ENCODE measurements around the gene MRPS31. TPM values are rescaled to one million over a fixed set of nuclear protein-coding genes. Genes with fewer than 3 reads are reported as not detected.
"Not testable (repeated sequence)": the region's sequence is repeated elsewhere in the genome, so short reads cannot be mapped to it uniquely, and the experiment has no call there.

Gene MRPS31
- total RNA-seq, 1 experiment from 2014 or later = 26.1 TPM

DNA sequence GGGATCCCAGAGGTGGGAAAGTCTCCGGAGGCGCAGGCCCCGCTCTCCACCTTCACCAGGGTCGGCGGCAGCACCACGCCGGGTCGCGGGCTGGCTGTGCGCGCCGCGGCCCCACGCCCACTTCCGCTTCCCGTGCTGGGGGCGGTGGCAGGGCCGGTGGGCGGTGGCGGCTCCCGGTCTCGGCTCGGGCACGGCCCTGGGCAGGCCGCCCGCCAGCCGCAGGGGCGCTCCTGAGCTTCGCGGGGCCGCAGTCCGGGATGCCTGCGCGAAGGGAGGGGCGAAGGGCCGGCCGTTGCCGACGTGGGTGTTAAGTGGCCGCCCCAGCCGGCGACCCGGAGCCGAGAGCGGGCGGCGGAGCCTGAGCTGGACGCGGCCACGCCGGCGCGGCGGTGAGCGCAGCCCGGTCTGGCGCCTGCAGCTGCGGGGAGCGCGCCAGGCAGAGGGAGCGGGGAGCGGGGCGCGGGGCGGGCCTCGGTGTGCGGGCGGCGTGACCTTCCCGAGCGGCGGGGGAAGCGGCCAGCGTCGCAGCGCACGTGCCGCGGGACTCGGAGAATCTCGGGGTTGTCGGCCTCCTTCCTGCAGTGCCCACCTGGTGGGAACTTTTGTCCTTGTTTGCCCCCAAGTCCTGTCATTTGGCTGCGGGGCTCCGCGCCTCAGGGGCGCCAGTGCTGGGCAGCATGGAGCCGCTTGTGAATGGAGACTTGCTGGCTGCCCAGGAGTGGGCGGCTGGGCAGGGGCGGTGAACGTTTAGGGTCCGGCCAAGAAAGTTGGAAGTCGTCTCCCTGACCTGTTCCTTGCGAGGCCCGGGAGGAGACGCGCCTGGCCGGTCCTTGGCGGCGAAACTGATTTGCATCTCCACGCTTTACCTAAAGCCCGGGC is 18.5 kb upstream of the MRPS31 start, which contains the start of gene SLC25A15:
SLC25A15 (plus strand) TSS at position 337 of the 879 bp plus-strand sequence. CDS start 3,616 bp downstream, outside the sequence.
- DNase-seq (ENCODE audit: low spot score) = peak; percentile 50

DNA sequence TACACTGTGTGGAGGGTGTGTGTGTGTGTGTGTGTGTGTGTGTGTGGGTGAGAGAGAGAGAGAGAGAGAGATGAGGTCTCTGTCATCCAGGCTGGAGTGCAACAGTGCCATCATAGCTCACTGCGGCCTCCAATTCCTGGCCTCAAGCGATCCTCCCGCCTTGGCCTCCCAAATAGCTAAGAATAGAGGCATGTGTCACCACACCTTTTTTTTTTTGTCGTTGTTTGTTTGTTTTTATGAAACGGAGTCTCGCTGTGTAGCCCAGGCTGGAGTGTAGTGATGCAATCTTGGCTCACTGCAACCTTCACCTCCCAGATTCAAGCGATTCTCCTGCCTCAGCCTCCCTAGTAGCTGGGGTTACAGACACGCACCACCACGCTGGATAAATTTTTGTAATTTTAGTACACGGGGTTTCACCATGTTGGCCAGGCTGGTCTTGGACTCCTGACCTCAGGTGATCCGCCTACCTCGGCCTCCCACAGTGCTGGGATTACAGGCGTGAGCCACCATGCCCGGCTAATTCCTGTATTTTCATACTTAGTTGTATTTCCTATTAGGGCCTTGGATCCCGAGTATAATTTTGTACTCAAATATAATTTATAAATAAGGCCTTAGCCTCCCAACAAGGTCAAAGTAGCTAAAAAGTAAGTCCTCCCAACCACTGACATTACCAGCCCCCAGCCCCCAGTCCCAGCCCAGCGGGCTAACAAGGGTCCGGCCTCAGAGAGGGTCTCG is 17.7 kb upstream of the MRPS31 start:
- DNase-seq (ENCODE audit: low spot score) = peak; percentile 2

DNA sequence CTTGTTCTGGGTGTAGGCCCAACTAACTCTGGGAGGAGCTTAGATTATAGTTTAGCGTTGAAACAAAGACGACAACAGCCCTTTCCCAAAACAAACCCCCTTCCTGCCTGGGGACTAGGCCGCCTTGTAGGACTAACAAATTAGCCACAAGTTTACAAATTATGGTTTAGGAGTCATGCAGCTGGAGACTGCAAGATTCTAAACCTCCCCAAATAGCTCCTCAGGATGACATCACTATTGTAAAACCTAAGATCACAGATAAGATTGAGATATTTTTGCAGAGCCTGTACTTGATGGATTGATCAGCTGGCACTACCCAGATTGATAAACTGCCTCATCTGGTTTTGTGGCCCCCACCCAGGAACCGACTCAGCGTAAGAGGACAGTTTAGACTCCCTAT is 16.1 kb upstream of the MRPS31 start:
- peak; percentile 16 for DNase-seq (ENCODE audit: low spot score)

DNA sequence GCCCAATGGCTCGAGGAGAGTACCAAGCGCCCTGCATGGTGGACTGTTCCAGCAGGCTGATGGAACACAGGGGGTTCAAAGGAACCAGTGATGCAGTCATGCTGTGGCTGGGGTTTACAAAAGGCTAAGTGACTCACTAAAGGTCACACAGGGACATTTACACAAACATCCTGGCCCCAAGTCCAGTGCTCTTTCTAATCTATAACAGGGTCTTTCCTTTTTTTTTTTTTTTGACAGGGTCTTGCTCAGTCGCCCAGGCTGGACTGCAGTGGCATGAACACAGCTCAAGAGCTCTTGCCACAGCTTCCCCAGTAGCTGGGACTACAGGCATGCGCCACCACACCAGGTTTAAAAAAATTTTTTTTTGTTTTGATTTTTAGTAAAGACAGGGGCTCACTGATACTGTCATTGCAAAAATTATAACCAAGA is 15.6 kb upstream of the MRPS31 start:
- DNase-seq (ENCODE audit: low spot score) = peak; percentile 33

DNA sequence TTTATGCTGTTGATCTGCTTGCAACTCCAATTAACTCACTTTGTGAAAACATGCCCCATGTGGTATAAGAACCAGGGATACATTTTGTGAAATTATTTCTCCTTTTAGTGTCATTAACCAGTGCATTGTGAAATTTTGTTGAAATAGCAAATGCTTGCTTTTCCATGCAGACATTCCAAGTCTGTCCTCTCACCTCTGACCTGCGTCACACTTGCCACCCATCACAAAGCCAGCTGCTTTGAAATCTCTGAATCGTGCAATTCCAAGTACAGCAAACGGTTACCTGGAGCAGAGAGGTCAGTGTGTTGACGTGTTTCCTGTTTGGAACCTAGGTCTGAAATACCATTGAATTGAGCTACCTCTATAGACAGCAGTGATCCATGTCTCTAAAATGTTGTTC is 13.6 kb upstream of the MRPS31 start:
- no peak for DNase-seq (ENCODE audit: low spot score)

DNA sequence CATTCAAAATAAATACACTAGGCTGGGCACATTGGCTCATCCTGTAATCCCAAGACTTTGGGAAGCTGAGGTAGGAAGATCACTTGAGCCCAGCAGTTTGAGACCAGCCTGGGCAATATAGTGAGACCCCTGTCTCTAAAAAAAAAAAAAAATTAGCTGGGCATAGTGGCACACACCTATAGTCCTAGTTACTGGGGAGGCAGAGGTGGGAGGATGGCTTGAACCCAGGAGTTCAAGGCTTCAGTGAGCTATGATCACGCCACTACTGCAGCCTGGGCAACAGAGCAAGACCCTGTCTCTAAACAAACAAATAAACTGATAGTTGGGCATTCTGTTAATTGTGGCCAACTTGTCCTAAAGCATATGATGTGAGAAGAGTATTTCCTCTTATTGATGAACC is 12.0 kb upstream of the MRPS31 start:
- DNase-seq (ENCODE audit: low spot score) = not testable (repeated sequence)

DNA sequence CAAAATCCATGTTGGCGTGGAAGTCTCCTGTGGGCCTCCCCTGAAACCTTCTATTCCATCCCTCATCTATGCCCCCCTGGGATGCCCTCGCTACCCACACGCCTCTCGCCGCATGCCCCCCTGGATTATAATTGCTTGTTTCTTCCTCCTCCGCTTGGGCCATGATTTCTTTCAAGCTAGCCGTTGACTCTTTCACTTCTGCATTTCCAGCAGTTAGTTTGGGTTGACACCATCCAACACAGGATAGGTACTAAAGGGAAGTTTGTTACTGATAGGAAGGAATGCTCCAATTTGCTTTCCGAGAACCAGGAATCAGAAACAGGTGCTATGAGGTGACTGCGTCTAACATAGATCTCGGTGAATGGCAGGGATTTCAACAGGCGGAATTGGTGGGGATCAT is 10.7 kb upstream of the MRPS31 start:
- no peak for DNase-seq (ENCODE audit: low spot score)

DNA sequence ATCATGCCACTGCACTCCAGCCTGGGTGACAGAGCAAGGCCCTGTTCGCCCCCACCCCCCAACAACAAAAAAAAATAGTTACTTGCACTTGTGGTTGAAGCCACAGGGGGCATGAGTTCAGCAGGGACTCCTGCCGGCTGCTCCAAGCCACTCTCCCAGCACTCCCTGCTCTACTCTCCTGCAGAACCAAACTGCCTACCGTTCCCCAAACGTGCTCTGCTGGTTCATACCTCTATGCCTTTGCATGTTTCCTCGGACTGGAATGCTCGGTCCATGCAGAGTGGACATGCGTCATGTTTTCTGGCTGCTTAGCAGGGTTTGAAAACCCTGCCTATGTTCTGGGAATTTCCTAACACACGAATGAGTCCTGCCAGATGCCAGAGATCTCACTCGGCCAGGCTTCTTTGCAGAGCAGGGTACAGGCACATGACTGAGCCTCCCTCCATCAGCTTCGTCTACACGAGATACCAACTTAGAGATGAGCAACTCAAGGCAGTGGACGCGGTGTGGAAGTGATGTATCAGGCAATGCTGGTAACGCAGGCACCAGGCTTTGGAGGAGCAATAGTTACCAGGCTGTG is 9.9 kb upstream of the MRPS31 start:
- peak; percentile 16 for DNase-seq (ENCODE audit: low spot score)

DNA sequence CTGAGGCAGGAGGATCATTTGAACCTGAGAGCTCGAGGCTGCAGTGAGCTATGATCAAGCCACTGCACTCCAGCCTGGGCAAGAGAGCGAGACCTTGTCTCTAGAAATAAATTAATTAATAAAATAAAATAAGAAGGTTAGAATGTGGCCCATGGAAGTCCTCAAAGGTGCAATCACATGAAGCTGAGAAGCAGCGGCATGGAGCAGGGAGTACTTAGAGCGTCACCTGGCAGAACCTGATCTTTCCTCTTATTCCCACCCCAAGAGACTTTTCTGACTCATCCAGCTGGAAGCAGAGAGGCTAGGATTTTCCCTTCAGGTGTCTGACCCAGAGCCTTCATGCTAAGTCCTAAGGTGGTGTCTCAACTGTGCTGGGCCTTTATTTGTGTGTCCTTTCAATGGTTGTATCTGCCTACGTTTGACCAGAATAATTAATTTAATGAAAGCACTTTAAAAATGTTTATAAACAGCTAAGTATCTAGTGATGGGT is 8.9 kb upstream of the MRPS31 start:
- DNase-seq (ENCODE audit: low spot score) = no peak

DNA sequence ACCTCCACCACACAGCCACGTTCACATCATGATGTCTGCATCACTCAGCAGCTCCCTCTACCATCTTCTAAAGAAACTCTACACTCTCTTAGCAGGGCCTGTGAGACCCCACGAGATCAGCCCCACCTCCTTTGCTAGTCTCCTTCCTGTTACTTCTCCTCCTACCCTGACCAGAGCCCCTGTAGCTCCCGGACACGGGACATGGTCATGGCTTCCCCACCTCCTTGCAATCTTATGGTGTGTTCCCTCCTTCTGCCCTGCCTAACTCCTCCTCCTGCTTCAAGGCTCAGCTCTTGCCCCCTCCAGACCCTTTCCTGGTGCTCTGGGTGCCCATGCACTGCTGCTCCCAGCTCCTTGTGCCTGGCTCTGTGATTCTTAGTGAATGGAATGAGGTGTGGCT is 8.1 kb upstream of the MRPS31 start:
- DNase-seq (ENCODE audit: low spot score) = no peak

DNA sequence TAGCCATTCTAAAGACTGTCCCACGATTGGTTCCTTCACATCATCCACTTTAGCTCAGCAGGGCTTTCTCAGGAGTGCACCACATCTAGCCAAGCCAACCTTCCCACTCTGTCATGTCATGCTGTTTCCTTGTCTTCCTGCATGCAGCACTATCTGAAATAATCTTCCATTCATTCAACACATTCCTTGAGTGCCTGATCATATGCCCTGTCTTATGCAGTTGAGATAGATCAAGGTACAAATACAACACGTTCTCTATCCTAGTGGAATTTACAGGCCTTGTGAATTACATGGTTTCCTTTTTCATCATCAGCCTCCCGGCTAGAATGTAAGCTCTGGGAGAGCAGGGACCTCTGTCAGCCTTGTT is 6.8 kb upstream of the MRPS31 start:
- no peak for DNase-seq (ENCODE audit: low spot score)

DNA sequence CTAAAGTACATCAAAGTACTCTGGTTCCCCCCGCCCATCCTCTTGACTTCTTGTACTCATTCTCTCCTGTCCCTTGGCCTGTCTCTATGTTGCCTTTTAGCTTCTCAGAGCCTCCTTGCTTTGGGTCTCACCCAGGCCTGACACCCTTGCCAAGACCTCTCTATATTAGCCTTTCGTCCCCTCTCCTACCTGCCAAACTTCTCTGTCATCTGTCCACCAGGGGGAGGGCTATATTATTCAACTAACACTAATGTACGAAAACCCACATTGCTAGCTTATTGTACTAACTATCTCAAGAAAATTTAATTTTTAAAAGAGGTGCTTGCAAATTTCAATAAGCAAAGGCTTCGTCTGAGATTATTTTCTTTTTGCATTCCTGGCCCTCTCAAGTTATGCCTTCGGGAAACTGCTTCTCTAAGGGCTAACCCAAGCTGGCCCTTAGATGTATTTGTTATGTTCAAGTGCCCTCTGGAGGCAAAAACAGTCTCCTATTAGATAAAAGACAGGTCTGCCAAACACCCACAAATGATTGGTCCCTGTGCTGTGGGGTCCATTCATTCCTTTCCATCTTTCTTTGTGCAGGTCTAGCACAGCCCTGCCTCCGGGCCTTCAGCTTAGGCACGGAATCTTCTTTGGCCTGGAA is 6.3 kb upstream of the MRPS31 start:
- DNase-seq (ENCODE audit: low spot score) = peak; percentile 44

DNA sequence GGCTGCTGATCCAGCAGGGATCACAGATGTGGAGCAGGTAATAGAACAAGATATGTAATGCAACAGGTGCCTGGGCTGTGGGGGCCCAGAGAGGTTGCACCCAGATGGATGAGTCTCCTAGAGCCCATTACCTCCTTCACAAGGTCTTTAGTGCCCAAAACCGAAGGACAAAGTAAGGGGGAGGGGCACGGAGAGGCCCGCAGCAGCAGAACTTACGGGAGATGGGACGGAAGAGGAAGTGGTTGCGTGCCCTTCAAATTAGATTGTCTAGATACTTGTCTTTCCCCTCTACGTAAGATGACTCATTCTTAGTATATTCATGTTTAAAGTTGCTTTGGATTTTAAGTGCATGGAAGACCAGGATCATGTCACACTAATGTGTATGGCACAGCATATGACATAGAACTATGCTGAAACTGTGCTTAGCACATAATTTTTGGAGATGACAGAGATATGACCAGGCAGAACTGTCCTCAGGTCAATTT is 5.7 kb upstream of the MRPS31 start:
- peak; percentile 60 for DNase-seq (ENCODE audit: low spot score)

DNA sequence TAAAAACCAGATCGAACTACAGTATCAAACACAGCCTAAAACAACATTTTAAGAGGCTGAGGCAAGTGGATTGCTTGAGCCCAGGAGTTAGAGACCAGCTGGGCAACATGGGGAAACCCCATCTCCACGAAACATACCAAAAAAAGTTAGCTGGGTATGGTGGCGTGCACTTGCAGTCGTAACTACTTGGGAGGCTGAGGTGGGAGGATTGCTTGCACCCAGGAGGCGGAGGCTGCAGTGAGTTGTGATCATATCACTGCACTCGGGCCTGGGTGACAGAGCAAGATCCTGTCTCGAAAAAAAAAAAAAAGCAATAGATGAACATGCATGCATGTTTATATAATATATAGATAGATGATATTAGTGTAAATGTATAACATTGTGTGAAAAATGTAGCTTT is 5.2 kb upstream of the MRPS31 start:
- DNase-seq (ENCODE audit: low spot score) = no peak

DNA sequence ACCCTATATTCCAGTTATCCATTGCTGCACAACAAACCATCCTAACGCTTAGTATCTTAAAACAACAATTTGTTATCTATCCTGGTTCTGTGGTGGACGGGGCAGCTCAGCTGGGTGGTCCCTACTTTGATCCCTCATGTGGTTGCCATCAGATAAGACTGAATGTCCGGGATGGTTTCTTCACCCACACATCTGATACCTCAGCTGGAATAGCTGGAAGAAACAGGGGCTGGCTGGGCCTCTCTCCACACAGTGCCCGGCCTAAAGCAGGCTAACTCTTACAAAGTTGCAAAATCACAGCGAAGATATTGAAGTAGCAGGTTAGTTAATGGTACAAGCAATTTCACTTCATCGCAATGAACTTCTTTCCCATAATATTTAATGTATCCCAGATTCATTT is 3.7 kb upstream of the MRPS31 start:
- no peak for DNase-seq (ENCODE audit: low spot score)

DNA sequence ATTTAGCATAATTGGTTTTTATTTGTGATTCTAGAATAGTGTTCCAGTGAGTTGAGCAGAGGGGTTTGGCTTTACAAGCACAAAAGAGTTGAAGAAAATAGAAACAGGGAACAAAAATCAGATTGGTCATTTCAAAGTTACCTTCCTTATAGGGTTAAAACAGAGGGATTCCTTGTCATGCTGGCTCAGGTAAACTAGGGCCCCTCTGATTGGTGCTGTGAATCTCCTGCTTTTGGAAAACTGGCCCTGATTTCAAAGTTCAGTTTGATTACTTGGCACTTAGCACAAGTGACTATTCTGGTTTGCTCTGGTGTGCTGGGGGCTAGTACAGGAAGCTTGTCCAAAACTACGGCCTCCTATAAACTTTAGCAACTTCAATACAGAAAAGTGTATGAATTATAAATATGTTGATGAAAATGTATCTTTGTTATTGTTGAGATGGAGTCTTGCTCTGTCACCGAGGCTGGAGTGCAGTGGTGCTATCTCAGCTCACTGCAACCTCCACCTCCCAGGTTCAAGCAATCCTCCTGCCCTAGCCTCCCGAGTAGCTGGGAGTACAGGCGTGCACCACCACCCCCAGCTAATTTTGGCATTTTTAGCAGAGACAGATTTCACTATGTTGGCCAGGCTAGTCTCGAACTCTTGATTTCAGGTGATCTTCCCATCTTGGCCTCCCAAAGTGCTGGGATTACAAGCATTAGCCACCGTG is 1.9 kb upstream of the MRPS31 start:
- no peak for DNase-seq (ENCODE audit: low spot score)

DNA sequence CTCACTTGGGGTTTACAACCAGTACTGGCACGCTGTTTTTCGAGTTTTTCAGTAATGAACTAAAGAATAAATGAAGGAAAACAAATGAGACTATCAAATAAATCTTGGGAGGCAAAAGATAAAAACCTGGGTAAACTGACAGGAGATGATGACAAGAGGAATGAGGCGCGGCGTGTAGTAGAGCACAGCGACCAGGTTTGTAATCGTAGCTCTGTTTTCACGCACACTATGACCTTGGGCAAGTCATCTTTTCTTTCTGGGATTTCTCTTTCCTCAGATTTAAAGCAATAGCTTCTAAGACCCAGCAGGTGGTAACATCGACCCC is 419 bp downstream of the MRPS31 start:
- no peak for DNase-seq (ENCODE audit: low spot score)

DNA sequence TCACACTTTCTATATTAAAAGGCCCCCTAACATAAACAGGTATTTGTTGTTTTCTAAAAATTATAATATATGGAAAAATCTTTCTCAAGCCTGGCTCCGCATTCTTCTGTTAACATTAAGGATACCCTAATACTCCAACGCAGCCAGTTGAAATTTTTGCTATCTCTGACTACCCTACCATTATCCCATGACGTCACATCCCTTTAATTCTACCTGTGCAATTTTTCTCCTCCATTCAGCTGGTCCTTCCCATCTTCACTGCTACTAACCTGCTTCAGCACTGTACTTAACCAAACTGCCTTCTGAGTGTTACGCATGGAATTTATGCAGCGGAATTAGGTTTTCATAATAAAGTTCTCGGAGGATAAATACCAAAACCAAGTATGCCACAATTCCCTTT is 1.0 kb downstream of the MRPS31 start:
- no peak for DNase-seq (ENCODE audit: low spot score)

DNA sequence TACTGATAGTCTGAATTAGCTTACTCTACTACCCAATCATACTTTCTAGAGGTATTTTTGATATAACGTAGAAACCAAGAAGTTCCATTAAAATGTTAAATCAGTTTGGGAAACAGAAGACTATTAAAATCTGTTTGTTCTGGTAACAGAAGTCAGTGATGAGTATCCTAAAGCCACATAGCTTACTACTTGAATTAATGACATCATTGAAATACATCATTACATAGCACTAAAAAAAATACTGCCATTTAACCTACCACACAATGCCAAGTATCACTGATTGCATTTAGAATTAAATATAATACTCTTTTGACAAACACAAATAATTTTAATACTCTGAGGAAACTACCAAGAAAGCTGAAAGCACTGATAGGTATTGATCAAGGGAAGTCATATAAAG is 5.4 kb downstream of the MRPS31 start:
- DNase-seq (ENCODE audit: low spot score) = no peak

DNA sequence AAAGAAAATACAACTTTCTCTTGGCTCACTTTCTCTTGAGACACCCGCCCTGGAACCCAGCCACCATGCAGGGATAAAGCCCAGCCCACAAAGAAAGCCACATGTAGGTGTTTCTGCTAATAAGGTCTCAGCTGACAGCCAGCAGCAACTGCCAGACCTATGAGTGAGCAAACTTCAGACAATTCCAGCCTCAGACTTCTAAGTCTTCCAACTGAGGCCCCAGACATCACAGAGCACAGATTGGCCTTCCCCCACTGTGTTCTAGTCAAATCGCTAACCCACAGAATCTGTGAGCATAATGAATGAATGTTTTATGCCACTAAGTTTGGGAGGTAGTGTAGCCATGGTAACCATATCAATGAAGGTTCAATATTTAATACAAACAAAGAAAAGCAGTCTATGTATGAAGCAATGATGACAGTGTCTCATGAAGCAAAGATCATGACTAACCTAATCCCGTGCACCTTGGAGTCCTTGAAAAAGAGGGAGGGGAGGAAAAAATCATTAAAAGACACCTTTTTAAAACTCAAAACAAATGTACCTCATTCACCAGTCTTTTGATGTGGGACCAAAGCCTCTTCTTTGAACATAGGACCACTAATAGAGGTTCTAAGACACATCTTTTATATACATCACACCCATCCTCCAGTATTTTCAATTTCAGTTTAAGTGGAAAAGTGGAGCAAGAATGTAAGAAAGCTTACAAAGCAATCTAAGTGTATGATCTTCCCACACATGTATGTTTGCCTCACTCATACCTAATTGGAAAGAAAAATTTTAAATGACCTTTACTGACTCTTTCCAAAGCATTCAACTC is 6.2 kb downstream of the MRPS31 start:
- no peak for DNase-seq (ENCODE audit: low spot score)
